PC-9 (cell line): Measurements from ENCODE around the gene ZFYVE9.

Source experiments
- CTCF ChIP-seq: fragments of 200-600 bp; sonication (generic); conservative IDR thresholded peaks from 2 replicates; pipeline ENCODE4 v1.6.1; 2017; ENCODE audit warnings: mixed run types, antibody characterized with exemption, mild to moderate bottlenecking, moderate library complexity
- EZH2 ChIP-seq: fragments of 200-600 bp; sonication (generic); IDR thresholded peaks from 2 replicates; pipeline ENCODE4 v1.8.0; 2017; ENCODE audit warnings: antibody characterized with exemption, low read depth

GRCh38 chr1:52111492-52111891, 30.4 kb upstream of the ZFYVE9 start:
- TF ChIP-seq CTCF (no peak), EZH2 (no peak)
